GM12878 (cell line): Measurements from ENCODE around the gene RBM12. TPM values are rescaled to one million over a fixed set of nuclear protein-coding genes. Genes with fewer than 3 reads are reported as not detected.
A peak's percentile ranks its signal among the peaks of the same experiment; 100 is the strongest.

ENCODE experiments used
- ESRRA ChIP-seq: IDR thresholded peaks from 2 replicates; pipeline ENCODE4 v1.6.1; 2012; ENCODE audit warnings: mild to moderate bottlenecking, low read length, improper control_type of control experiment
- PAX5 ChIP-seq: IDR thresholded peaks from 2 replicates; pipeline ENCODE4 v1.6.1; 2011; ENCODE audit warnings: low read depth, low read length, borderline replicate concordance
- RB1 ChIP-seq: fragments of 450-650 bp; formaldehyde crosslinking; IDR thresholded peaks from 2 replicates; pipeline ENCODE4 v1.6.1; 2017; ENCODE audit warnings: mild to moderate bottlenecking, borderline replicate concordance
- RCOR1 ChIP-seq: conservative IDR thresholded peaks from 2 replicates; pipeline ENCODE4 v1.6.1; 2012; ENCODE audit warnings: low read depth, low read length, improper control_type of control experiment
- RUNX3 ChIP-seq: IDR thresholded peaks from 2 replicates; pipeline ENCODE4 v1.6.1; 2012; ENCODE audit warnings: low read length, inconsistent platforms
- SMAD1 ChIP-seq: fragments of 450-650 bp; IDR thresholded peaks from 2 replicates; pipeline ENCODE4 v1.6.1; 2018; ENCODE audit warnings: mild to moderate bottlenecking, low read depth; ENCODE audit not compliant: partially characterized antibody
- SMC3 ChIP-seq: IDR thresholded peaks from 2 replicates; pipeline ENCODE4 v1.6.1; 2011; ENCODE audit warnings: low read length, improper control_type of control experiment, borderline replicate concordance
- TCF7 ChIP-seq: IDR thresholded peaks from 2 replicates; pipeline ENCODE4 v1.6.1; 2014; ENCODE audit warnings: antibody characterized with exemption, borderline replicate concordance
- ZNF207 ChIP-seq: fragments of 450-650 bp; IDR thresholded peaks from 2 replicates; pipeline ENCODE4 v1.6.1; 2014; ENCODE audit warnings: antibody characterized with exemption, mild to moderate bottlenecking, borderline replicate concordance
- ZNF687 ChIP-seq: fragments of 450-650 bp; IDR thresholded peaks from 2 replicates; pipeline ENCODE4 v1.6.1; 2017; ENCODE audit warnings: mild to moderate bottlenecking, moderate library complexity
- polyA plus RNA-seq, 11 experiments: library from polyadenylated mRNA; depleted of rRNA in 4 of 11; unstranded in 6 of 11; stranded (reverse) in 5 of 11; fragments of >200 nt; fragmentation: Nextera tagmentation in 4 of 11; fragmentation: Illumina TruSeq in 1 of 11; extraction: Ambion mirVana in 4 of 11; extraction: Trizol in 1 of 11; gene quantifications; 1 replicate in 1 of 11; 2 replicates in 10 of 11; pipeline versions ENCODE4 v1.2.1 to v1.2.3, GENCODE V29; 2011 to 2016; ENCODE audit warnings: inconsistent platforms in 2 of 11, missing spikeins in 2 of 11, low read depth in 1 of 11
- total RNA-seq, 4 experiments: library from RNA; depleted of rRNA in 3 of 4; stranded (reverse); fragments of >200 nt in 3 of 4; fragmentation: Illumina TruSeq in 1 of 4; extraction: Trizol in 1 of 4; gene quantifications; 2 replicates each; pipeline versions ENCODE4 v1.2.1 to v1.2.3, GENCODE V29; 2013 to 2021

The RBM12 gene
- total and polyA plus RNA-seq, 10 of the 15 experiments (the other 5 are each of a cell fraction or from before 2014, with no cell fraction given): 4.7 to 153 (median 58.5) TPM

- TF ChIP-seq ZNF687 (peak; percentile 69), RCOR1 (no peak), TCF7 (no peak), RUNX3 (no peak), ZNF207 (no peak), RB1 (no peak), SMC3 (0 out of 2 replicates have a peak, but pooled peaks have one; percentile 0), SMAD1 (peak; percentile 18), ESRRA (no peak), PAX5 (no peak)
- TF ChIP-seq, all 136 proteins: peak for 49
Observed at GRCh38 chr20:35699127-35699956, 34.6 kb upstream of the RBM12 start, which contains the start of the genes NFS1 and ROMO1 (continued).
